ENCODE data around the gene CITED4.

CITED4 gene

DNA sequence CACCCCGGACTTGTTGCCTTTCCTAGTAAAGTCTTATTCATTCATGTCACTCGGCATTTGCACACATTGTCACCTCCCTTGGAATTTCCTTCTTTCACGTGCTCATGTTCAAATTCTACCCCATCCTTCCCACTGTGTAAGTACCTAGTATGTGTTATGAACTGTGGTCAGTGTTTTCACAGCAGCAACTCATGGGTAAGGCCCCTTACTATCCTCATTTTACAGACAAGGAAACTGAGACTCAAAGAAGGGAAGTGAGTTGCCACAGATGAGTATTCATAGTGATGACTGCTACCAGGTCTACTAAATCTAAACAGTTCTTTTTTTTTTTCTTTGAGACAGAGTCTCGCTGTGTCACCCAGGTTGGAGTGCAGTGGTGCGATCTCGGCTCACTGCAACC, 10.5 kb downstream of the CITED4 start:
- DNase-seq, result no peak

DNA sequence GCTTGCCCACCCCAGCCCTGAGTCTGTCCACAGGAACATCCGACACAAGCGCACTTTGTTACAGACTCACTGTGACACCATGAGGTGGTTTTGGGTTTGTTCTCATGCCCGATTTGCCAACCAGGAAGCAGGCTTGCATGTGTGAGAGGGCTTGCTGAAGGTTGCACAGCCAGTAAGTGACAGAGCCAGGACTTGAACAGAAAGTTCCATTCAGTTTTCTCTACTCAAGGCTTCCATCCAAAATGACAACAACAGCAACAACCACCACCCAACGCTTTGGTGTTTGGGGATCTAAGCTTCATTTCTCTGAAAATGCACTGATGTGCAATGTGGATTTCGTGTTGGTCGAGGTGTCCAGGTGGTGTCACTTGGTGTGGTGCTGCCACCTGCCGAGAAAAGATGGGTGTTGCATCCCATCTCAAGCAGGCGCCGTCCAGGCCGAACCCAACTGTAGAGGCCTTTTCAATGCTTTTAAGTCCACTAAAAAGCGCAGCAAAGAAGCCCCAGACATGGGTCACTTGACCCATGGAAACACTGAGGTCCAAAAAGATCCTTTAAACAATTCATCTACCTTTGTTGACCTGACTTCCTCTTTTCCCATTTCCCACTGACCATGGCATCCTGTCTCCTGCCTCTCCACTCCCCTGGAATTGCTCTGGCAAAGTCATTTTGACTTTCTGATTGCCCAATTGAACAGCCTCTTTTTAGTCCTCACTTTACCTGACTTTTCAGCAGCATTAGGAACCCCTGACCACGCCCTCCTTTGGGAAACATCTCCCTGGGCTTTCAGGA, 12.2 kb downstream of the CITED4 start:
- peak; percentile 81 for DNase-seq

DNA sequence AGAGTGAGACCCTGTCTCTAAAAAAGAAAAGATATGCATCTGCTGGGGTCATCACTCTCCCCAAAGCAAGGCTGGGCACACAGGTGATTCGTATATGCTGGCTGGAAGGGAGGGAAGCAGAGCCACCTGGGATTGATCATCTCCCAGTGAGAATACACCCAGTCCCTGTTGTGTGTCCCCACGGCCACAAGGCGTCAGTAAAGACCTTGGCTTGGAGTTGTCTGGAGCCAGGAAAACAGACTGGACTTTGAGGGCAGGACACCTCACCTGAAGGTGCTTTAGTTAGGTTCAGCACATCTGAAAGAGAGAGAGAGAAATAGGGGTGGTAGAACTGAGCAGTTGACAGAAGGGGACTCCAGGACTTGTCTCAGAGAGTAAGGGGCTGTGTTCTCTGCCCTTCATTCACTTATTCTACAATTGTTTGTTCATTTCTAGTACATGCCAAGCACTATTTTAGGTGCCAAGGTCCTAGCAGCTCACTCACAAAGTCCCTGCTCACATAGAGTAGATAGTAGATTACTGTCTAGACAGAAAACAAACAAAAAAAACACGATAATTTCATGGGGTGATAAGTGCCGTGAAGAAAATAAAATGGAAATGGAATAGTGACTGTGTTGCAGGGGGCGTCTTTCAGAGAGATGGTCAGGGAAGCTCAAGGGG, 13.5 kb downstream of the CITED4 start:
- DNase-seq, result no peak

DNA sequence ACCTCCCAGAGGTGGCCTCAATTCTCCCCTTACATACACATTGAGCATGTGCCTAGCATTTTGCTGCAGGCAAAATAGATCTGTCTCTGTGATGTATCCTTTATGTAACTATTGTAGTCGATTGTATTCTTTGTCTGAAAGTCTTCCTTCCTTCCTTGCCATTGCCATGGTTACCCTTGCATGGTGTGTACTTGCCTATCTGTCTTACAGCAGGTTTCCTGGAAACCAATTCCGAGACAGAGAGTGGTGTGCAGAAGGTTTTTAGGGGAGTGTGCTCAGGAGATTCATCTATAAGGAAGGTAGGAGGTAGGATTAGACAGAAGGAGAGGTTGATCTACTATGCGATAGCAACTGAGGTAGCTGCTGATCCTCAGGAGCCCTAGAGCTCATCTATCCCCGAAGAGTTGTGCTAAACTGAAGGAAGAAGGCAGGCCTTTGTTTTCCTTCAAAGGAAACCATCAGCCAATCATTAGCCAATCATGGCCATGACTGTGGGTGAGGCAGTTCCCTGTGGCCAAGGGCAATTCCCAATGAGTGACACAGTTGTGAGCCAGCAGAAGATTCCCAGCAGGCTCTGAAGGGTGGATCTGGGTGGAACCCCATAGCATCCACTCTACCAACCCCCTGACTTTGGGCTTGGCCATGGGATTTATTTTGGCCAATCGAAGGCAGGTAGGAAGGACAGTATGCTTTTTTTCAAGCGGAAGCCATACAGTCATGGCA, 15.0 kb downstream of the CITED4 start:
- DNase-seq, result no peak

DNA sequence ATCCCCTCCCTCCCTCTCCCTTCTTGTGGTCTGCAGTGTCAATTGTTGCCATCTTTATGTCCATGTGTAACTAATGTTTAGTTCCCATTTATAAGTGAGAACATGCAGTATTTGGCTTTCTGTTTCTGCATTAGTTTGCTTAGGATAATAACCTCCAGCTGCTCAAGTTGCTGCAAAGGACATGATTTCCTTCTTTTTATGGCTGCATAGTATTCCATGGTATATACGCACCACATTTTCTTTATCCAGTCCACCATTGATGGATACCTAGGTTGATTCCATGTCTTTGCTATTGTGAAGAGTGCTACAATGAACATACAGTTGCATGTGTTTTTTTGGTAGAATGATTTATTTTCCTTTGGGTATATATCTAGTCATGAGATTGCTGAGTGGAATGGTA, 16.3 kb downstream of the CITED4 start:
- no peak for DNase-seq

DNA sequence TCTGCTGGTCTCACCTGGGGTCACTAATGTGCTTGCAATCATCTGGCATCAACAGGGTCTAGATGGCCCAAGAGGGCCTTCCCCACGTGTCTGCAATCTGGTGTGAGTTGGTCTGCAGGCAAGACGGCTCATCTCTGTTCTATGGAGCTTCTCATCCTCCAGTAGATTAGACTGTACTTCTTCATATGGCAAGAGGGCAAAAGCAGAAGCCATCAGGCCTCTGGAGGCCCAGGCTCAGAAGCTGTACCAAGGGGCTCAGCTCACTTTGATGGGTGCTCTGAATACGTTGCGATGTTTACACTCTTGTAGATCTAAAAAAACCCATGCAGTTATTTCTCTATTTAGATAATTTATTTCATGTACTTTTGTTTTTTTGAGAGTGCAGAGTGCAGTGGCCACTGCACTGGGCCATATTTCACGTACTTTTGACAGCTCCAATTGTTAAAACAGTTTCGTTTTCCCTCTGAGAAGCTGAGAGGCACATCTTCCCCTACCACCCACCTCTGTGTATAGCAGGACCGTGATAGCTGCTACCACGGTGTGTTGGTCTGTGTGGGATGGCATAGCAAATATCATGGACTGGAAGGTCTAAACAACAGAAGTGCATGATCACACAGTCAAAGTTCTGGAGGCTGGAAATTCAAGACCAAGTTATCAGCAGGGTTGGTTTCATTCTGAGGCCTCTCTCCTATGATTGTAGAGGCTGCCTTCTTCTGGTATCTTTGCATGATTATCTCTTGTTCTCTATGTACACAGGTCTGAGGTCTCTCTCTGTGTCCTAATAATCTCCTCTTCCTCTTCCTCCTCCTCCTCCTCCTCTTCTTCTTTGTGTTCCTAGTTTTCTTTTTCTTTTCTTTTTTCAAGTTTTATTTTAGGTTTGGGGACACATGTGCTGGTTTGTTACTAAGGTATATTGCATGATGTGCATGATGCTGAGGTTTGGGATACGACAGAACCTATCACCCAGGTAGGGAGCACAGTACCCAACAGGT, 17.0 kb downstream of the CITED4 start:
- no peak for DNase-seq

DNA sequence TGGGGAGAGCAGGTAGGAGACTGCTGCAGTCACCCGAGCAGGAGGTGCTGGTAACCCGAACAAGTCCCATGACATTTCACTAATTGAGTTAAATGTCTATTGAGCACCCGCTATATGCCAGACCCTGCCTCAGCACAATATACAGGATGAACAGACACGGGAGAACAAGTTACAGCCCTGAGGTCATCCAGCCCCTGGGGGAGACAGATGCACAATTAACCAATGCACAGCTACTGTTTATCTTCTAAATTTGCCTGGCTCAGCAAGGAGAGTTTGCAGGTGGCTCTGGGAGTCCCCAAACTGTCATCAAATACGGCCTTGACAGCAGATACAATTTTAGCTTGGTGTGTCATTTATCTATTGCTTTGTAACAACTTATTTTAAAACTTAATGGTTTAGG, 18.1 kb downstream of the CITED4 start:
- no peak for DNase-seq

DNA sequence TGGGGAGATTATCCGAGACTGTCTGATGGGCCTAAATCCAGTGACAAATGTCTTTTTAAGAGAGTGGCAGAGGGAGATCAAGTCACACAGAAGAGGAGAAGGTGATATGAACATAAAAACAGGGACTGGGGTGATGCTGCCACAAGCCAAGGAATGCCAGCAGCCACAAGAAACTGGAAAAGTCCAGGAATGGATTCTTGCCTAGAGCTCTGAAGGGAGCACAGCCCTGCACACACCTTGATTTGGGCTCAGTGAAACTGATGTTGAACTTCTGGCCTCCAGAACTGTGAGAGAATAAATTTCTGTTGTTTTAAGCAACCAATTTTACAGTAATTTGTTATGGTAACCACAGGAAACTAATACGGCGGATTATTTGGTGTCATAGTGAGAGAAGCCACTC, 19.5 kb downstream of the CITED4 start:
- DNase-seq, result no peak

DNA sequence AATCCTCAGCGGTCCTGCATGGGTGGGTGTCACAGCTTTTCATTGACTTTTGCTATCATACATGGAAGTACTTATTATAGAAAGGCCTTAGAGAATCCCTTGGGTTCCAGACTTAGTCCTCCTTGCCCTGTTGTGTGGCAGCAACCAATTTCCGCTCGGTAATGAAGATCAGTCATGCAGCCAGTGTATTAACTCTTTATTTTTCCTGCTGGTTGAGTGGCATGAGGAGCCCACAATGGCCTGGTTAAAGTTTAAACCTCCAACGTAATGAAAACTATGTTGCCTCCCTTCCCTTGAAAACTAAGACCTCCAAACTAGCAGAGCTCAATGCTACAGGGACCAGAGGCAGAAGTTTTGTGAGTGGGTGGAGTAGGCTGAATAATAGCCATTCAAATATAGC, 20.0 kb downstream of the CITED4 start:
- DNase-seq, result no peak

DNA sequence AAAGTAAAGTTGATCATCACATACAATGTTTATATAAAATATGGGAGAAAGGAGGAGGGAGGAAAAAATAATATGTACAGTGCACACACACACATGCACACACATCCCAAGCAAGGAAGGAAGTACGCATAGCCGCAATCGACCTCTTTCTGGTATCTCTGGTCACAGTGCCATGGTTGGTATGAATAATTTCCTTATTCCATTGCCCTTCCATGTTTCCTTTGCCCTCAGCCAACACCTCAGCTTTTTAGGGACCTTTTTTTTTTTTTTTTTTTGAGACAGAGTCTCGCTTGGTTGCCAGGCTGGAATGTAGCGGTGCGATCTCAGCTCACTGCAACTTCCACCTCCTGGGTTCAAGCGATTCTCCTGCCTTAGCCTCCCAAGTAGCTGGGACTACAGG, 20.6 kb downstream of the CITED4 start:
- DNase-seq, result no peak

DNA sequence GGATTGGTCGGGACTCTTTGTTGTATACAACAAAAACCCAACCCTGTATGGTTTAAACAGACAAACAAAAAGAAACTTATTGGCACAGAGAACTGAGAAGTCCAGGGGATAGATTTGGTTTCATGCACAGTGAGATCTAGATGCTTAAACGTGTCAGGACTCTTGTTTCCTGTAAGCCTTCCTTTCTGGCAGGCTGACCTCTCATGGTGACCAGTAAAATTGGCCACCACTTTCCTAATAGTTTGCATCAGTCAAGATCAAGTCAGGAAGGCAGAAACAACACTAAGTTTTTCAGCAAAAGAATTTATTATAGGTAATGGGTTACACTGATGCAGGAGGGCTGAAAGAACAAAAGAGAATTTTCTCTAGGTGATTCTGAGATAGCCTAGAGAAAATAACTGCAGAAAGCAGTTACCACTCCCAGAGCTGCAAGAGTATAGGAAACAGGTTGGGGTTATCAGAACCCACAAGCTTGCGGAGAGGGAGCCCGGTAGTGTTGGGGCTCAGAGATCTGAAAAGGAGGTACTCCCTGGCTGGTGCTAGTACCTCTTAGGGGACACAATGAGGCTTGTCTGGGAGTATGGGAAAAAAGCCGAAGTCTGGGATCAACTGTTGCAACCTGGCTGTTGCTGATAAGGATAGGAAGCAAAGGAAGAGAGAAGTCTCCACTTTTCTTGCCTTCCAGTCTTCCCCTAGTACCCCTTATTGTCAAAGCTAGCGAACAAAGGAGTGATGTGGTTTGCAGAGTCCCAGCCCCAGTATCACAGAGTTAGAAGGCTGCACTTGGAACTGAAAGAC, 21.4 kb downstream of the CITED4 start:
- DNase-seq, result no peak

DNA sequence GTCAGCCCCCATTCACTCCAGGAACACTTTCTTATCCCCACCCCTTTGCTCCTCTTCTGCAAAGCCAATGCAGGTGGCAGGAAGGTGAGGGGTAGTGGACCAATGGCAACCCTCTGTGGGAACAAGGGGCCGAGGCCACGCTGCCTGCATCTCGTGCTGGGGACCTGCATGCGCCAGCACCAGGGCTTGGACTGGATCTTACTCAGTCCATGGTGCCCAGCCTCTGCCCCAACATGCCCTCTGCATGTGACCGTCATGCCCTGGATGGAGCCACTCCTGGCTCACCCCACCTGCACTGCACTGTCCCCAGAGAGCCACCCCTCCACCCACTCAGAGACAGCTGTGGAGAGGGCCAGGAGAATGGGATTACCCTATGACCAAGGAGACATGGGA, 22.2 kb downstream of the CITED4 start:
- DNase-seq, result no peak

DNA sequence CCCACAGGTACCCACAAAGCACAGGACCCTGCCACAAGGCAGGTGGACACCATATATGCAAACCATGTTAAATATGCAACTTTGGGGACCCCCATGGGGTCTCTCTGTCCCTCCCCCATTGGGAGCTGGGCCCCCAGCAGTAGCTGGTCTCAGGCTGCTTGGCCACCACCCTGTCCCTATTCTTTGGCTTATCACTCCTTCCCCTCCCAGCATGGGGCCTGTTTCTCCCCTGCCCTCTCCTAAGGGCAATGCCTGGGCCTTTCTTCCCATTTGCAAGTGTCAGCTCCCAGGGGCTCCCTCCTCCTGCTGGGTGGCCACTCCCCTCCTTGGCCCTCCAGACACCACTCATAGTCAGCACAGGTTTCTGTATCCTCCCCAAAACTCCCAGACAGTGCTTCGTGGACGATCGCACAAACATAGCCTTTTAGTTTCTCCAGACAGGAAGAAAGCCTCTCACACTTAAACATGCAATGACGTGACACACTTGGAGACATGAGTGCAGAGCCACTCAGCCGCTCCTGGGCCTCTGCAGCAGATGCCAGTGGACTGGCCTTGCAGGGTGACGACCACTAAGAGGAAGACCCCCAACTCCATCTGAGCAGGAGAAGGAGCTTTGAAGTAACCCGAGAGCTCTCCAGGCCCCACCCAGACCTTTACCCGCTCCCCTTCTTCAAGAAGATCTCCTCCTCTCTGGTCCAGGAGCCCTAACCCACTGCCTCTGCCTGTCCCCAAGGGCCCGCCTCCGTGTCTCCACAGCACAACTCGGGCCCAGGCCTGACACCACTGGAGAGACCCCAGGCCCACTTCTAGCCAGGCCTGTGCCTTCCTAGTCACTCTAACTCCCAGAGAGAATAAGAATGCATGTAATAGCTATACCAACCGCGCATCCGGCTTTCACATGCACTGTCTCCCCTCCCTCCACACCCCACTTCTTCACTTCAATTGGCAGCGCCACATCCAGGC, 22.9 kb downstream of the CITED4 start:
- no peak for DNase-seq

DNA sequence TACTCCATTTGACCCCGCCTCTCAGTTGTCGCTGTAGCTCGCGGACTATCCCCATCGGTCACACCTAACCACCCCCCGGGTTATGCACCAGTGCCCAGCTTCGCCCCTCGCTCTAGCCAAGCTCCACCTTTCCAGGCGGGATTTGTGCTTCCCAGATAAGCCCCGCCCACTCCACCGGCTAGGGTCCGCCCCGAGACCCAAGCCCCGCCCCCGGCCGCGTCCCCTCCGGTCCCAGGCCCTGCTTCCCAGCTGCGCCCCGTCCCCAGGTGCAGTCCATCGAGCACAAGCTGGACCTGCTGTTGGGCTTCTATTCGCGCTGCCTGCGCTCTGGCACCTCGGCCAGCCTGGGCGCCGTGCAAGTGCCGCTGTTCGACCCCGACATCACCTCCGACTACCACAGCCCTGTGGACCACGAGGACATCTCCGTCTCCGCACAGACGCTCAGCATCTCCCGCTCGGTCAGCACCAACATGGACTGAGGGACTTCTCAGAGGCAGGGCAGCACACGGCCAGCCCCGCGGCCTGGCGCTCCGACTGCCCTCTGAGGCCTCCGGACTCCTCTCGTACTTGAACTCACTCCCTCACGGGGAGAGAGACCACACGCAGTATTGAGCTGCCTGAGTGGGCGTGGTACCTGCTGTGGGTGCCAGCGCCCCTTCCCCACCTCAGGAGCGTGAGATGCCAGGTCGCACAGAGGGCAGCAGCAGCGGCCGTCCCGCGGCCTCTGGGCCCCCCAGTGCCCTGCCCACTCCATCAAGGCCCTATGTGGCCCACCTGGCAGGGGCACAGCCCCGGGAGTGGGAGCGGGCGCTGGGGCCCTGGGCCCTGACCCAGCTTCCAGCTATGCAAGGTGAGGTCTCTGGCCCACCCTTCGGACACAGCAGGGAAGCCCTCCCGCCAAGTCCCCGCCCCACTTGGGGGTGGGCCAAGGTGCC, 23.9 kb downstream of the CITED4 start:
- DNase-seq, result no peak

DNA sequence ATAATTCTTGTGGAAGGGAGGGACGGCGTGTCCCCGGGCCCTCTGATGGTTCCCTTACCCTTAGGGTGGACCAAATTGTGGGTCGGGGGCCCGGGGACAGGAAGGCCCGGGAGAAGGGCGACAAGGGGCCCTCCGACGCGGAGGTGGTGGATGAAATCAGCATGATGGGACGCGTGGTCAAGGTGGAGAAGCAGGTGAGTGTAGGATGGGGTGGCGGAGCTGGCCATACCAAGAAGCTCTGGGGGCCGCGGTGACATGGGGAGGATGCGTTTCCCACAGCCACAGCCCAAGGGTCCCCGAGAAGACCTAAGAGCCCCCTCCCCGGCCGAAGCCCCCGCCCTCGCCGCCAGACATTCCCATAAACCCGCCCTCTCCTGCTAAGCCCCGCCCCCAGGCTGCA, 24.6 kb downstream of the CITED4 start:
- DNase-seq, result no peak

DNA sequence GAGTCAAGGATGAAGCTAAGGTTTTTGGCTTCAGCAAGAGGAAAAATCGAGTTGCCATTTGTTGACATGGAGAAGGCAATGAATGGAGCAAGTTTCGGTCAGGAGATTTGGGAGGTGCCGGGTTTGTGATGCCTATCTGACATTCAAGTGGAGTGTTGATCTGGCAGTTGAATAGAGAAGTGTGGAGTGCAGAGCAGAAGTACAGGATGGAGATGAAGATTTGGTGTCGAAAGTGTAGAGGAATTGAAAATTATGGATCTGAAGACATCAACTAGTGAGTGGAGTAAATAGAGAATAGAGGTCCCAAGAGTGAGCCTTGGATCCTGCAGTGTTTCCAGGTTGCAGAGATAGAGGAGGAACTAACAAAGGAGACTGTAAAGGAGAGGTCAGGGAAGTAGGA, 25.9 kb downstream of the CITED4 start:
- no peak for DNase-seq

DNA sequence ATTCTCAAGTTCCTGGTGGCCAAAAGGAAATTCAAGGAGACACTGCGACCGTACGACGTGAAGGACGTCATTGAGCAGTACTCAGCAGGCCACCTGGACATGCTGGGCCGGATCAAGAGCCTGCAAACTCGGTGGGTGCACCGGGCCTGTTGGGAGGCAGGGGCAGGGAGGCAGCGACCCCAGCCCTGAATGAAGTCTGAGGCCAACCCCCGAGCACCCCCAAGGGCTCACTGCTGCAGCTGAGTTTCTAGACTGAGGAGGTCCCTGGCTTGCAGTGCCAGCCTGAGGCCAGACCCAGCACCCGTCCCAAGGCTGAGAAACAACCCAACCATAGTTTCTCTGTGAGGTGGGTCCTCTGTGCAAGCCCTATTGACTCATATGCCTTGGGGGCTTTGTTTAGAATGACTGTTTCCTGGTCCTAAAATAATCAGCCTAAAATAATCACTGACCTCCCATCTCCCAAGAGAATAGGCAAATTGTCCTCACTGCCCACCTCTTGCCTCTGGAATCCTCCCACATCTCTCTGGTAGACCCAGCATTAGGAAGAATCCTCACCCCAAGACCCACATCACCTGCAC, 27.1 kb downstream of the CITED4 start:
- no peak for DNase-seq

DNA sequence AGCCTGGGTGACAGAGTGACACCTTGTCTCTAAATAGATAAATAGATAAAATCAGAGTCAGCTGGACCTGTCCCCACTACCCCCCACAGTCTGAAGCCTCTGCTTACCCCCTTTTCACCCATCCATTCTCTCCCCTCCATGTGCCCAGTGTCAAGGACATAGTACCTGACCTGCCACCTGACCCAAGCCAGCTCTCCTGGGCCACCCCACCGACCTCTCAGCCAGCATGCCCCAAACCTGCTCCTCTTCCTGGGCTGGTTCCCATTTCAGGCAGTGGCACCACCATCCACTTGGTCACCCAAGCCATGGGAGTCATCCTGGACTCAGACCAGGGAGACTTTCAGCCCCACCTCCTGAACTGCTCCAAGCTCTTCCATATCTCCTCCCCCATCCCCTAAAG, 28.2 kb downstream of the CITED4 start:
- DNase-seq, result no peak
